Cardiac septum (tissue), 1 donor: Measurements from ENCODE around the gene ADGRE3. TPM values are rescaled to one million over a fixed set of nuclear protein-coding genes. Genes with fewer than 3 reads are reported as not detected.
"Not testable (repeated sequence)": the region's sequence is repeated elsewhere in the genome, so short reads cannot be mapped to it uniquely, and the experiment has no call there.

ENCODE experiments used
- DNase-seq: peaks from one replicate; pipeline ENCODE4 v3.0.0-alpha.2; 2020; ENCODE audit warnings: low spot score
- intact Hi-C: fragments of 100-400 bp; cut with DNase I; formaldehyde crosslinking; loops from one replicate; pipeline ENCODE4 v1.14.0; 2022
- total RNA-seq: library from RNA; stranded (reverse); fragmentation: NEBNext Ultra II Directional; extraction: Animal tissue kit (Norgen Biotek cat#: 25700); gene quantifications from one replicate; pipeline ENCODE4 v1.2.1, GENCODE V29; 2021
- donor health status: DM: no; HTN: no; CAD: no.

Gene ADGRE3
- total RNA-seq, 1 donor from 2014 or later = 0.46 TPM

DNA sequence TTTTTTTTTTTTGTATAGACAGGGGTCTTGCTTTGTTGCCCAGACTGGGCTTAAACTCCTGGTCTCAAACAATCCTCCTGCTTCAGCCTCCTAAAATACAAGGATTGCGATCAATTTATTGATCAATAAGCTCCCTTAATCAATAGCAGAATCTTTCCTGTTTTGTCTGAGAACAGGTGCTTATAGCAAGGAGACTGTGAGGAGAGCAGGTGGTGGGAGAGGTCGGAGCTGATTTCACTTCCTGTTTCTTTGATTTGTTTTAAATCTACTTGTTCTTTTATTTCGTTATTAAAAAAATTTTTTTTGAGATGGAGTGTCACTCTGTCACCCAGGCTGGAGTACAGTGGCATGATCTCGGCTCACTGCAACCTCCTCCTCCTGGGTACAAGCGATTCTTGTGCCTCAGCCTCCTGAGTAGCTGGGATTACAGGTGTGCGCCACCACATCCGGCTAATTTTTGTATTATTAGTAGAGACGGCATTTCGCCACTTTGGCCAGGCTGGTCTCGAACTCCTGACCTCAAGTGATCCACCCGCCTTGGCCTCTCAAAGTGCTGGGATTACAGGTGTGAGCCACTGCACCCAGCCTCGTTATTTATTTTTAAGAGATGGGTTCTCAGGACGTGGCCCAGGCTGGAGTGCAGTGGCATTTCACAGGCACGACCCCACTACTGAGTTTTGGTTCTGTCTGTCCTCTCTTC lies 61.1 kb downstream of the ADGRE3 start:
- DNase-seq, intact Hi-C loops: not testable (repeated sequence)

DNA sequence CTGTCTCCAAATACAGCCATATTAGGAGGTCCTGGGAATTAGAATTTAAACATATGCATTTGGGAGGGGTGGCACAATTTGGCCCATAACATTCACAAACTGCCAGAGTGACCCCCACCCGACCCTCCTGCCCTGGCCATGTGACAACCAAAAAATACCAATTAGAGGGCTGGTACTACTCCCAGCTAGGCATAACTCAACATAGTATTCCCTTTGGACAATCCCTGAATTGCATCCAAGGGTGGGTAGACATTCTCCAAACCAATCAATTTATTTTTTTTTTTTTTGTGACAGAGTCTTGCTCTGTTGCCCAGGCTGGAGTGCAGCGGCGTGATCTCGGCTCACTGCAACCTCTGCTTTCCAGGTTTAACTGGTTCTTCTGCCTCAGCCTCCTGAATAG lies 62.0 kb downstream of the ADGRE3 start:
- intact Hi-C loops = no loop called here
- no peak for DNase-seq

DNA sequence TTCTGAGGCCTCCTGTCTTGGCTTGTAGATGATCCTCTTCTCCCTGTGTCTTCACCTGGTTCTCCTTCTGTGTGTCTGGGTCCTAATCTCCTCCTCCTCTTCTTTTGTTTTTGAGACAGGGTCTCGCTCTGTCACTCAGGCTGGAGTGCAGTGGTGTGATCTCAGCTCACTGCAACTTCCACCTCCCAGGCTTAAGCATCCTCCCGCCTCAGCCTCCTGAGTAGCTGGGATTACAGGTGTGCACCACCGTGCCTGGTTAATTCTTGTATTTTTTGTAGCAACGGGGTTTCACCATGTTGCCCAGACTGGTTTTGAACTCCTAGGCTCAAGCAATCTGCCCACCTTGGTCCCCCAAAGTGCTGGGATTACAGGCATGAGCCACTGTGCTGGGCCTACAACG lies 62.4 kb downstream of the ADGRE3 start:
- DNase-seq, intact Hi-C loops: not testable (repeated sequence)

DNA sequence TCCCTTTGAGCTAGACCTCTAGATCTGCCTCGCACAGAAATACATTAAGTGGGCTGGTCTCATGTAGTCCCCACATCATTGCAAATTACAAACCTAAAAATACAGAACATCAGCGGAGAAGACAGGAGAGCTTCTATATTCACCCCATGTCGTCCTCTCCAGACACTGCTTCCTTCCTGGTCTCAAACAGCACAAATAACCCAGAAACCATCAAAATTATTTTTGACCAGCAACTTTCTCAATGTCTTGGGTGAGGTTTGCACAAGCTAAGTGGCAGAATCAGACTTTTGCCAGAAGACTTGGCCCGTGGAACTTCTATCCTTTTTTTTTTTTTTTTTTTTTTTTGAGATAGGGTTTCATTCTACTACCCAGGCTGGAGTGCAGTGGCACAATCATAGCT lies 63.6 kb downstream of the ADGRE3 start:
- no peak for DNase-seq
- intact Hi-C loops = no loop called here

DNA sequence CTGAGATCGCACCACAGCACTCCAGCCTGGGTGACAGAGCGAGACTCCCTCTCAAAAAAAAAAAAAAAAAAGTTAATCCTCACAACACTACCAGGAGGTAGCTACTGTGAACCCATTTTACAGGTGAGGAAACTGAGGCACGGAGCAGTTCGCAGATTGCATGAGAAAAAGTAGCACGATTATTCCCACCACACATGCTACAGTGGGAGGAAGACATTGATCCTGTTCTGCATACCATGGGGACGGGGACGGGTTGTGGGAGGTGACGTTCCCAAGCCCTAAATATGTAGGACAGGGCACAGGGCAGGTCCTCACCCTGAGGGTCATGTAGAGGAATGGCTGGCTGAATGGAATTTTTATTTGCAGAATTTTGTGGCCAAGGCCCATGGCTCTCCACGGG lies 68.0 kb downstream of the ADGRE3 start:
- no peak for DNase-seq
- intact Hi-C loops = no loop called here

DNA sequence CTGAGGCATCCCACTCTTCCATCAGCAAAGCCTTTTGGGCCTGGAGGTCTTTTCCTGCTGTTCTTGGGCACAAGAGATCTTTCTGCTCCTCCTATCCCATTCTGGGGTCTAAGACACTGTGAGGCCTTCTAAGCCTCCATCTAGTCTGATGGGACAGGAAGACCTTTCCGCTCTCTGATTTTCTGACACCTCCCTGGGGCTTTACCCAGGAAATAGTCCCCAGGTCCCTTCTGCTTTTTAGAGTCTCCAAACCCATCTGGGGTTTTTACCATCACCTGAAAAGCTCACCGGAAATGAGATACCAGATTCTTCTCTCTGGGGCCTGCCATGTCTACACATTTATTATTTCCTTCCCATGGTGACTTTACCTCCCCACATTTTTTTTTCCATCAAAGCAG lies 70.7 kb downstream of the ADGRE3 start:
- intact Hi-C loops = no loop called here
- no peak for DNase-seq

DNA sequence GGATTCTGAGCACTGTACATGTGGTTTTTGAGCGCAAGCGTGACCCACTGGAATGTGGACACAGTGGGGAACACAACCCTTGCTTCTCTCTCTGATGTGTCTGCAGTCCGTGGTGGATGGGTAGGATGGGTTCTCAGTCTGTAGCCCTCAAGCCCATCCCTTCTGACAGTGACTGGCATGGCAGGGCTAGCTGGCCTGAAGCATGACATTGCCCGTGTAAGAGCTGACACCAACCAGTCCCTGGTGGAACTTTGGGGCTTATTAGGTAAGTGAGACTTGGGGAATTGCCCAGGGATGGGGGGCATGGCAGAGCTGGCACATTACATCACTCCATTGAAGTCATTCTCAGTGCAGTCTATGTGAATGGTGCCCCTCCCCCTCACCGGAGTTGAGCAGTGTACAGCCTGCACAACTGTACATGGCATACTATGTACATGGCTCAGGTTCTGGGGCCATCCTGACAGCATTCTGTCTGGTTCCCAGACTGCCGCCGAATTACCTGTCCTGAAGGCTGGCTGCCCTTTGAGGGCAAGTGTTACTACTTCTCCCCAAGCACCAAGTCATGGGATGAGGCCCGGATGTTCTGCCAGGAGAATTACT lies 75.0 kb downstream of the ADGRE3 start:
- no peak for DNase-seq
- intact Hi-C loops = no loop called here

DNA sequence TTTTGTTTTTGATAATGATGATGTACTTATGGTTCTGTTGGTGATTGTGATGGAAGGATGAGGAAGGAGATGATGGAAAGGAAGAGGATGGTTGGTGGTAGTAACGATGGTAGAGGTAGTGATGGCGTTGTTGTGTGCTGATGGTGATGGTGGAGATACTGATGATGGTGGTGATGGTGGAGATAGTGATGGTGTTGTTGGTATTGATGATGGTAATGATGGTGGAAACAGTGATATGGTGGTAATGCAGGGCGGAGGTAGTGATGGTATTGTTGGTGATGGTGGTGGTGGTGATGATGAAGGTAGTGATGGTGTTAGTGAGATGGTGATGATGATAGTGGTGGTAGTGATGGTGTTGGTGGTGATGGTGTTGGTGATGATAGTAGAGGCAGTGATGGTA lies 79.1 kb downstream of the ADGRE3 start:
- intact Hi-C loops = no loop called here
- no peak for DNase-seq

DNA sequence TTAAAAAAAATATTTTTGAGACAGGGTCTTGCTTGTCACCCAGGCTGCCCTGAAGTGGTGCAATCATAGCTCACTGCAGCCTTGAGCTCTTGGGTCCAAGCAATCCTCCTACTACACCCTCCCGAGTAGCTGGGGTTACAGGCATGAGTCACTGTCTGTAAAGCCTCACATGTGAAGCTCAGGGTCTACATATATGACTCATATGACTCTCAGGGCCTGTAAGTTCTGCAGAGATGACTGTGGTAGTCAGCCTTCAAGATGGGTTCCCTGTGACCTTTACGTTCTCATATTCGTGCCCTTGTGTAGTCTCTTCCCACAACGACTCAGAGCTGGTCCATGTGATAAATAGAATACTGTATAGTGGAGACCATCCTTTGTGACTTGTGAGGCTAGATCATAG lies 85.2 kb downstream of the ADGRE3 start:
- intact Hi-C loops, DNase-seq: not testable (repeated sequence)

DNA sequence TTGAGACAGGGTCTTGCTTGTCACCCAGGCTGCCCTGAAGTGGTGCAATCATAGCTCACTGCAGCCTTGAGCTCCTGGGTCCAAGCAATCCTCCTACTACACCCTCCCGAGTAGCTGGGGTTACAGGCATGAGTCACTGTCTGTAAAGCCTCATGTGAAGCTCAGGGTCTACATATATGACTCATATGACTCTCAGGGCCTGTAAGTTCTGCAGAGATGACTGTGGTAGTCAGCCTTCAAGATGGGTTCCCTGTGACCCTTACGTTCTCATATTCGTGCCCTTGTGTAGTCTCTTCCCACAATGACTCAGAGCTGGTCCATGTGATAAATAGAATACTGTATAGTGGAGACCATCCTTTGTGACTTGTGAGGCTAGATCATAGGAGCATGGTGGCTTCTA lies 89.5 kb downstream of the ADGRE3 start:
- DNase-seq, intact Hi-C loops: not testable (repeated sequence)

DNA sequence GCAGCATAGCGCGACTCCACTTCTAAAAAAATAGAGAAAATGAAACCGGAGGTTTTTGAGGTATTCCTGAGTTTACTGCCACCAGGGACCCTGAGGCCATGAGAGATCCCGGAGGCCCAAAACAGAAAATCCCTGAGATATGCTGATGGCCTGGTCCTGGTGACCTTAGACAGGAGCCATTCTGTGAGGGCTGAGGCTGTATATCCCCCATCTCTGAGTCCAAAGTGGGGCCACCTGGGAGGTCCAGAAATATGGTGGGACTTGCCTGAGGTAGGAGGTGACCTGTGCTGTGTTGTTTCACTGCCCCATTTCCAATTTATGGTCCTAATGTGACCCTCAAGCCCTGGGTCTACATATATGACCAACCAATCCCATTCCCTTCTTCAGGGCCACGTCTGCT lies 90.3 kb downstream of the ADGRE3 start:
- DNase-seq, intact Hi-C loops: not testable (repeated sequence)

DNA sequence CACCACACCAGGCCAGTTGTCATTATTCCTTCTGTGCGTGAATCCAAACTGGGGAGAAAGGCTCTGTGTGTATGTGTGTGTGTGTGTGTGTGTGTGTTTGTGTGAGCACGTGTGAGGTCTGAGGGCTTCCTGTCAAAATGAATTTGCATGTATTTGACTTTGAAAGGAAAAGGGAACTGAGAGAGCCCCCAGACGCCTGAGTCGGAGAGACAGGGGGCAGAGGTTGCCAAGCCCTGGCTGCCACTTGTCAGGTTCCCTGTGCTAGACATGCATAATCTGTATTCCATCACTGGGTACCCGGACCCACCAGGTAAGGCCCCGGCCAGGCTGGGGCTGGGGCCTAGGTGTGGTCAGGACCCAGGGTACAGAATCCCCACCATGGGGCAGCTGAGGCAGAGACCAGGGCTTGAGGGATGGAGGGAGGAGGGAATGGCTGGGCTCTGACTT lies 91.7 kb downstream of the ADGRE3 start, which contains the start of gene CLEC17A:
Gene CLEC17A (plus strand): TSS at position 191 of the 447 bp plus-strand sequence. CDS start 77 bp downstream, at position 268.
- intact Hi-C loops = no loop called here
- DNase-seq = no peak

DNA sequence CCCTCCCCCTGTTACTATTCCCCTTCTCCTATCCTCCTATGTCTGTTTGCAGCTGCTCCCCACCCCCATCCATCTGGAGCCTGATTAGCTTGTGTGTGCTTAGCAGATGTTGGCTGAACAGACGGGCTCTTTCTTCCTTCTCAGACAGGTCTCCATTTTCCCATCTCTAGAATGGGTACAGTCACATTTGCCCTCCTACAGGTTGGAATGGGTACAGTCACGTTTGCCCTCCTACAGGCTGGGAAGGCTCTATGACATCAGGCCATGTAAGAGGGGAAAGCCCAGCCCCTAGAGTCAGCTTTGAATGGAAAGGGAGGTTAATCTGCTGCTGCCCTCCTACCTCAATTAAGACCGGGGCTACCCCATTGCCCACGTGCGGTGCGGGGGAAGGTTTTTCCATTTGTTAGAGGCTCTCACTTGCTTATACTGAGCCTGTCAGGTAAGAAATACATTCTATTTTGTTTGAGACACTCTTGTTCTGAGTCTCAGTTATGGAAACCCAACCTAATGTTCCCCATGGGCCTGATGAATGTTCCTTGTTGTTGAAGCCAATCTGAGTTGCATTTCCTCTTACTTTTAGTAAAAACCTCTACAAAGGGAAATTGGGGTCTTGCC lies 93.9 kb downstream of the ADGRE3 start:
- intact Hi-C loops = no loop called here
- no peak for DNase-seq

DNA sequence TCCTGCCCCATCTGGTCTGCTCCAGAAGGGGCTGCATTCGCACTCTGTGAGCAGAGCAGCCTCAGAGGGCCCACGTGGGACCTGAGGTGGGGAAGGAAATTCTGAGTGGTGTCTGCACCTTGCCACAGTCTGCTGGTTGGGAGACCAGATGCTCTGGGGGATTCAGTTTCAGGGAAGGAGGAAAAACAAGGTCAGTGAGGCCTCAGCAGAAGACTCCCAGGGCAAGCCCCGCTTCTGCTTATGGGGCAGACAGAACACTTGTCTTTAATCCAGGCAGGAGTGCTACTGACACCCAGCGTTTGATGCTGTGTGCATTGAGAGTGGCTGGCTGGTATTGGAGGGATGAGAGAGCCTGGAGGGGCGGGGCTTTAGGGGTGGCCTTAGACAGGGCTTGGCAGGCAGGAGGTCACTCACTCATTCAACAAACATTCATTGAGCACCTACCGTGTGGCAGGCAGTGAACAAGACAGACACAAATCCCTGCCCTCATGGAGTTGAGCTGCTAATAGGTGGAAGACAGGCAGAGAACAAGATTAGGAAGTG lies 96.7 kb downstream of the ADGRE3 start:
- intact Hi-C loops = no loop called here
- DNase-seq = no peak

DNA sequence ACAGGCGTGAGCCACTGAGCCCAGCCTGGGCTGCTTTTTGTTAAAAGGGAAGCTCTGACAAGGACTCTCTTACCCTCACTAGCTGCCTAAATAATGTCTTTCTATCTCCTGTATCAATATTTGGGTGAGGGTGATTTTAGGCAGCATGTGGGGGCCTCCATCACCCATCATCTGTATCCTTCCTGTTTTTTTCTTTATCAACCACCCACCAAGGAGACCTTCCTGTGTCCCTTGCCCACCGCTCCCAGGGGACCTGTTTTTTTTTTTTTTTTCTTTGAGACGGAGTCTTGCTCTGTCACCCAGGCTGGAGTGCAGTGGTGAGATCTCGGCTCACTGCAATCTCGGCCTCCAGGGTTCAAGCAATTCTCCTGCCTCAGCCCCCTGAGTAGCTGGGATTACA lies 97.4 kb downstream of the ADGRE3 start:
- intact Hi-C loops = no loop called here

DNA sequence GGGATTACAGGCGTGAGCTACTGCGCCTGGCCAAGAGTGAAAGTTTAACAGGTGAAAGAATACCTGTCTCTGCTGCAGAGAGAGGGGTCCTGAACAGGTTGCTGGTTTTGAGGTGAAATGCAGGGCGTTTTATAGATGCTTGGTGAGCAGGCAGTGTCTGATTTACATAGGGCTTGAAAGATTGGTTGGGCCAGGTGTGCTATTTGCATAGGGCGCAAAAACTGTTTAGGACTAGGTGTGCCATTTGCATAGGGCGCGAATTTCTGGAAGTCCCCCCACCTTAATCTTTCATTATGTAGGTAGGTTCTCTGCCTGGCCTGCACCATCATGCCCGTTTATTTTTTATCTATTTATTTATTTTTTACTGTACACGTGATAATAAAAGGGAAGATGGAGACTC lies 98.3 kb downstream of the ADGRE3 start:
- no peak for DNase-seq
- intact Hi-C loops = no loop called here

More for the DNA sequence above, 97.4 kb downstream of the ADGRE3 start:
- no peak for DNase-seq

DNA sequence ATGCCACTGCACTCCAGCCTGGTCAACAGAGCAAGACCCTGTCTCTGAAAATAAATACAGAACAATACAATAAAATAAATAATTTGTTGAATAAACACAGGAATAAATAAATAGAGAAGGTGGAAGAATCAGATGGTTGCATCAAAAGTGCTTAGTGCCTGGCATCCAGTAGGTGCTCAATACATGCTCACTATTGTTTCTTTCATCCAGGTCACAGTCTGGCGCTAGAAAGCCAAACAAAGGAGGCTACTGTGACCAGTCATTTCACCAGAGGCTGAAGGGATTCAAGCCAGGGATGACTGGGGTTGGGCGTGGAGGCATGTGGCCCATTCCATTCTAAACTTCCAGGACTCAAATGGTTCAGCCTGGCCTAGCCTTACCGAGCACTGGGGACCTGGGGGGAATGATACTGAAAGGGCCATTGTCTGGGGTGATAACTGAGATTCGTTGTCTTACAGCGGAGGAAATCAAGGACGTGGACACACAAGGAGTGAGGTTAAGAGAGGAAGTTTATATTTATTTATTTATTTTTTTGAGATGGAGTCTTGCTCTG lies 99.1 kb downstream of the ADGRE3 start:
- intact Hi-C loops = loop anchor here (2.0 kb wide), 1 partner anchor 313 kb away; no protein-coding TSS in a partner anchor
- DNase-seq = no peak

DNA sequence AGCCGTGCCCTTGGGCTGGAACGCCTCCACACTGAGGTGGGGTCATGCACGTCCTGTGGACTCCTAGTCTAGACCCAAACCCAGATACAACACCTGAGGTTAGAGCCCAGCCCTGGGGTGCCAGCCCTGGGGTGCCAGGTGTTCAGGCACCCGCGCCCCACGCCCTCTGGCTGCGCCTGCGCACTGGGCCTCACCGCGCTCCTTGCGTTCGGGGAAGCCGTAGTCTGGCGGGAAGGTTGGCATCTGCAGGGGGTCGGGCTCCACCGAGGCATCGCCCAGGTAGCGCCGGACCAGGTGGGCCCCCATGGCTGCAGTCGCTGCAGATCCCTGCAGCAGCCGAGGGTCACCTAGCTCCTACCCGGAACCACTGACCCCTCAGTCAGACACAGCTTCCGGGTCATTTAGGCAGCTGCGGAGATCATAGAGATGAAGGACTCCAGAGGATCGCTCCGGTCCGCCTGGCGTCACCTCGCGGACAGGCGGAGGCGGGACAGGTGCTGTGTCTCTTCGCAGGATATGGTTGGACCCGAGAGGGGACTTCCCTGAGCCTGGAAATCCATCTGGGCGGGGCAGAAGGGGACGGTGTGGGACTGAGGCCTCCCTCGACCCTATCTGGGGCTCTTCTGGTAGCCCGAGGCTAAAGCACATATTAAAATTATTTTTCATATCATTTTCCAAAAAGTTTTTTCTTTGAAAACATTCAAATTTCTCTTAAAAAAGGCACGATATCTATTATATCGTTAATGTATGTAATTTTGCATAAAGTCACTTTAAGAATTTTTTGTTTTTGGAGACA lies 102.8 kb downstream of the ADGRE3 start, which contains the start of gene NDUFB7:
Gene NDUFB7 (minus strand): TSS at position 372 of the 796 bp plus-strand sequence. CDS start 66 bp downstream, at position 306.
- peak; percentile 96 for DNase-seq
- intact Hi-C loops = loop anchor here (5.0 kb wide), 1 partner anchor 115 kb away; no protein-coding TSS in a partner anchor

DNA sequence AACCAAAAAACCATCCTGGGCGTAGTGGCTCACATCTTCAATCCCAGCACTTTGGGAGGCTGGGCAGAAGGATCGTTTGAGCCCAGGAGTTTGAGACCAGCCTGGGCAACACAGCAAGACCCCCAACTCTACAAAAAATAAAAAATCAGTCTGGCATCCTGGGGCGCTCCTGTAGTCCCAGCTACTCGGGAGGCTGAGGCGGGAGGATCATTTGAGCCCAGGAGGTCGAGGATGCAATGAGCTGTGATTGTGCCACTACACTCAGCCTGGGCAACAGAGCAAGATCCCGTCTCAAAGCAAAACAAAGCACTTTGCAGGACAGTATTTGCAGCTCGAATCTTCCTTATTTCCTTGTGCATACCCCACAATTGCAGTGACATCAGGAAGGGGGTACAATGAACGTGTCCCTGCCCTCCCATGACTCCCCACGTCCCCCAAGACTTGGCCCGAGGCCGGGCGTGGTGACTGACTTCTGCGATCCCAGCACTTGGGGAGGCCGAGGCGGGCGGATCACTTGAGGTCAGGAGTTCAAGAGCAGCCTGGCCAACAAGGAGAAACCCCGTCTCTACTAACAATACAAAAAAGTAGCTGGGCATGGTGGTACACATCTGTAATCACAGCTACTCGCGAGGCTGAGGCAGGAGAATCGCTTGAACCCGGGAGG lies 103.6 kb downstream of the ADGRE3 start:
- intact Hi-C loops = loop anchor here (5.0 kb wide), 1 partner anchor 116 kb away; no protein-coding TSS in a partner anchor

More for the DNA sequence above, 103.6 kb downstream of the ADGRE3 start:
- DNase-seq = no peak
